Hematopoietic multipotent progenitor cell treated with erythropoietin and hydrocortisone succinate and interleukin-3 and kit ligand, for 4 days (in vitro differentiated cells): ENCODE measurements around the gene NANOS3.
A peak's percentile ranks its signal among the peaks of the same experiment; 100 is the strongest.

Source experiments
- DNase-seq: peaks from one replicate; pipeline ENCODE4 v3.0.0-alpha.2; 2015

NANOS3 gene

GRCh38 chr19:13864667-13865570 is 12.0 kb upstream of the NANOS3 start:
- DNase-seq = no peak

GRCh38 chr19:13865571-13866462 is 11.1 kb upstream of the NANOS3 start:
- peak; percentile 60 for DNase-seq

- no peak for DNase-seq
Observed at GRCh38 chr19:13866463-13867046, 10.4 kb upstream of the NANOS3 start.

GRCh38 chr19:13868663-13869062 is 8.3 kb upstream of the NANOS3 start:
- DNase-seq = no peak

- no peak for DNase-seq
Observed at GRCh38 chr19:13869281-13869680, 7.7 kb upstream of the NANOS3 start.

GRCh38 chr19:13870873-13871272 is 6.1 kb upstream of the NANOS3 start:
- DNase-seq = no peak

- no peak for DNase-seq
Observed at GRCh38 chr19:13872339-13872694, 4.6 kb upstream of the NANOS3 start.

- DNase-seq = peak; percentile 85
Observed at GRCh38 chr19:13872695-13873389, 4.1 kb upstream of the NANOS3 start.

GRCh38 chr19:13873834-13874515 is 3.0 kb upstream of the NANOS3 start:
- no peak for DNase-seq

- DNase-seq = no peak
Observed at GRCh38 chr19:13875824-13876223, 1.1 kb upstream of the NANOS3 start.

- DNase-seq = no peak
Observed at GRCh38 chr19:13877303-13877702, 369 bp downstream of the NANOS3 start.

GRCh38 chr19:13880059-13881043 is 3.4 kb downstream of the NANOS3 start:
- peak; percentile 98 for DNase-seq

GRCh38 chr19:13881251-13881691 is 4.3 kb downstream of the NANOS3 start:
- DNase-seq = peak; percentile 48

GRCh38 chr19:13881692-13882418 is 4.9 kb downstream of the NANOS3 start:
- peak; percentile 49 for DNase-seq

- no peak for DNase-seq
Observed at GRCh38 chr19:13882419-13882795, 5.5 kb downstream of the NANOS3 start.

GRCh38 chr19:13882836-13883235 is 5.9 kb downstream of the NANOS3 start:
- DNase-seq = no peak

- no peak for DNase-seq
Observed at GRCh38 chr19:13883516-13884064, 6.7 kb downstream of the NANOS3 start.

GRCh38 chr19:13884726-13885591 is 8.0 kb downstream of the NANOS3 start:
- DNase-seq = no peak
